ENCODE measurements around the gene CYB561D1.

The CYB561D1 gene

GRCh38 chr1:109481646-109482045 is 12.2 kb upstream of the CYB561D1 start:
- no peak for DNase-seq (ENCODE audit: low read depth)

- DNase-seq (ENCODE audit: low read depth): no peak
These were observed 11.7 kb upstream of the CYB561D1 start for GRCh38 chr1:109482242-109482641.

- DNase-seq (ENCODE audit: low read depth): no peak
These were observed 10.9 kb upstream of the CYB561D1 start for GRCh38 chr1:109482791-109483671.

GRCh38 chr1:109483672-109484518 is 10.0 kb upstream of the CYB561D1 start, which contains the start of gene ATXN7L2:
ATXN7L2 (plus strand) TSS chr1:109483905; CDS start chr1:109483954, 49 bp downstream.
- peak; percentile 86 for DNase-seq (ENCODE audit: low read depth)

GRCh38 chr1:109484519-109484975 is 9.3 kb upstream of the CYB561D1 start:
- DNase-seq (ENCODE audit: low read depth): no peak

- DNase-seq (ENCODE audit: low read depth): no peak
These were observed 8.9 kb upstream of the CYB561D1 start for GRCh38 chr1:109485001-109485400.

GRCh38 chr1:109487261-109487660 is 6.6 kb upstream of the CYB561D1 start:
- DNase-seq (ENCODE audit: low read depth): no peak

- DNase-seq (ENCODE audit: low read depth): no peak
These were observed 5.7 kb upstream of the CYB561D1 start for GRCh38 chr1:109488201-109488600.

GRCh38 chr1:109488696-109489095 is 5.2 kb upstream of the CYB561D1 start:
- no peak for DNase-seq (ENCODE audit: low read depth)

- peak; percentile 67 for DNase-seq (ENCODE audit: low read depth)
These were observed 3.6 kb upstream of the CYB561D1 start for GRCh38 chr1:109490029-109490933.

- DNase-seq (ENCODE audit: low read depth): no peak
These were observed 3.0 kb upstream of the CYB561D1 start for GRCh38 chr1:109490934-109491302.

- DNase-seq (ENCODE audit: low read depth): no peak
These were observed 2.5 kb upstream of the CYB561D1 start for GRCh38 chr1:109491372-109491771.

GRCh38 chr1:109492779-109493178 is 1.1 kb upstream of the CYB561D1 start:
- DNase-seq (ENCODE audit: low read depth): no peak

- DNase-seq (ENCODE audit: low read depth): no peak
These were observed 667 bp upstream of the CYB561D1 start for GRCh38 chr1:109493227-109493626.

- DNase-seq (ENCODE audit: low read depth): no peak
These were observed 1.8 kb downstream of the CYB561D1 start for GRCh38 chr1:109495738-109496137.

- DNase-seq (ENCODE audit: low read depth): no peak
These were observed 3.7 kb downstream of the CYB561D1 start for GRCh38 chr1:109497449-109498160.

- no peak for DNase-seq (ENCODE audit: low read depth)
These were observed 4.4 kb downstream of the CYB561D1 start for GRCh38 chr1:109498161-109498801.

- no peak for DNase-seq (ENCODE audit: low read depth)
These were observed 5.2 kb downstream of the CYB561D1 start for GRCh38 chr1:109499081-109499480.

- peak; percentile 41 for DNase-seq (ENCODE audit: low read depth)
These were observed 6.0 kb downstream of the CYB561D1 start for GRCh38 chr1:109499661-109500536.

Measured in activated T-cell treated with anti-CD3 and anti-CD28 coated beads for 1 hour (primary cell).